Measurements from ENCODE around the gene PSMB5. TPM values are rescaled to one million over a fixed set of nuclear protein-coding genes. Genes with fewer than 3 reads are reported as not detected.
A peak's percentile ranks its signal among the peaks of the same experiment; 100 is the strongest.

PSMB5 gene
- total and polyA plus RNA-seq, 9 of the 15 experiments (the other 6 are each of a cell fraction or from before 2014, with no cell fraction given), result 198 to 1,870 (median 269) TPM

GRCh38 chr14:23057757-23058653, 23.3 kb upstream of the PSMB5 start (continued):
- no peak for TF ChIP-seq ZNF398 (CRISPR knock-in tag; IDR thresholded peaks at IDR 0.05)
- no peak for TF ChIP-seq ELF1 (tag; IDR thresholded peaks at IDR 0.05)
- TF ChIP-seq EGR1 (conservative IDR thresholded peaks at IDR 0.05), result peak; percentile 15; the same call in 1 of the 2 replicates
- no peak for TF ChIP-seq GATA2 (CRISPR knock-in tag; IDR thresholded peaks at IDR 0.05)
- TF ChIP-seq IRF2 (CRISPR knock-in tag; IDR thresholded peaks at IDR 0.05), result no peak
- TF ChIP-seq ARID3B (CRISPR knock-in tag; IDR thresholded peaks at IDR 0.05; ENCODE audit: borderline replicate concordance), result no peak
- peak; percentile 54 to 73 for TF ChIP-seq MAZ (CRISPR knock-in tag; conservative IDR thresholded peaks at IDR 0.05 in 1 of 2, IDR thresholded peaks at IDR 0.05 in 1 of 2)
- no peak for TF ChIP-seq KLF10 (CRISPR knock-in tag; IDR thresholded peaks at IDR 0.05)
- TF ChIP-seq PHF8 (IDR thresholded peaks at IDR 0.05; ENCODE audit: borderline replicate concordance, low read length), result peak; percentile 47; the same call in 1 of the 2 replicates
- TF ChIP-seq KLF6 (CRISPR knock-in tag; IDR thresholded peaks at IDR 0.05; ENCODE audit: borderline replicate concordance), result no peak
- TF ChIP-seq ZNF668 (CRISPR knock-in tag; IDR thresholded peaks at IDR 0.05), result no peak
- 0 out of 2 replicates have a peak, but pooled peaks have one; percentile 22 for TF ChIP-seq DPF2 (IDR thresholded peaks at IDR 0.05)
- TF ChIP-seq, protein P1, sequence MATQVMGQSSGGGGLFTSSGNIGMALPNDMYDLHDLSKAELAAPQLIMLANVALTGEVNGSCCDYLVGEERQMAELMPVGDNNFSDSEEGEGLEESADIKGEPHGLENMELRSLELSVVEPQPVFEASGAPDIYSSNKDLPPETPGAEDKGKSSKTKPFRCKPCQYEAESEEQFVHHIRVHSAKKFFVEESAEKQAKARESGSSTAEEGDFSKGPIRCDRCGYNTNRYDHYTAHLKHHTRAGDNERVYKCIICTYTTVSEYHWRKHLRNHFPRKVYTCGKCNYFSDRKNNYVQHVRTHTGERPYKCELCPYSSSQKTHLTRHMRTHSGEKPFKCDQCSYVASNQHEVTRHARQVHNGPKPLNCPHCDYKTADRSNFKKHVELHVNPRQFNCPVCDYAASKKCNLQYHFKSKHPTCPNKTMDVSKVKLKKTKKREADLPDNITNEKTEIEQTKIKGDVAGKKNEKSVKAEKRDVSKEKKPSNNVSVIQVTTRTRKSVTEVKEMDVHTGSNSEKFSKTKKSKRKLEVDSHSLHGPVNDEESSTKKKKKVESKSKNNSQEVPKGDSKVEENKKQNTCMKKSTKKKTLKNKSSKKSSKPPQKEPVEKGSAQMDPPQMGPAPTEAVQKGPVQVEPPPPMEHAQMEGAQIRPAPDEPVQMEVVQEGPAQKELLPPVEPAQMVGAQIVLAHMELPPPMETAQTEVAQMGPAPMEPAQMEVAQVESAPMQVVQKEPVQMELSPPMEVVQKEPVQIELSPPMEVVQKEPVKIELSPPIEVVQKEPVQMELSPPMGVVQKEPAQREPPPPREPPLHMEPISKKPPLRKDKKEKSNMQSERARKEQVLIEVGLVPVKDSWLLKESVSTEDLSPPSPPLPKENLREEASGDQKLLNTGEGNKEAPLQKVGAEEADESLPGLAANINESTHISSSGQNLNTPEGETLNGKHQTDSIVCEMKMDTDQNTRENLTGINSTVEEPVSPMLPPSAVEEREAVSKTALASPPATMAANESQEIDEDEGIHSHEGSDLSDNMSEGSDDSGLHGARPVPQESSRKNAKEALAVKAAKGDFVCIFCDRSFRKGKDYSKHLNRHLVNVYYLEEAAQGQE (IDR thresholded peaks at IDR 0.05; ENCODE audit: borderline replicate concordance), result peak; percentile 84
- TF ChIP-seq, protein P1 (CRISPR knock-in tag; IDR thresholded peaks at IDR 0.05; ENCODE audit: low read depth), result peak; percentile 64; the same call in 1 of the 2 replicates
- 0 out of 2 replicates have a peak, but pooled peaks have one; percentile 63 for TF ChIP-seq RHOXF2B (CRISPR knock-in tag; conservative IDR thresholded peaks at IDR 0.05)
- TF ChIP-seq KAT2B (IDR thresholded peaks at IDR 0.05; ENCODE audit: low read depth, low read length), result no peak
